ENCODE measurements around the gene MYB. TPM values are rescaled to one million over a fixed set of nuclear protein-coding genes. Genes with fewer than 3 reads are reported as not detected.
"Not testable (repeated sequence)": the region's sequence is repeated elsewhere in the genome, so short reads cannot be mapped to it uniquely, and the experiment has no call there.

The MYB gene
- total and polyA plus RNA-seq, 2 of the 8 experiments (the other 6 are each of a cell fraction or from before 2014, with no cell fraction given), result 4.0 to 7.6 TPM

DNA sequence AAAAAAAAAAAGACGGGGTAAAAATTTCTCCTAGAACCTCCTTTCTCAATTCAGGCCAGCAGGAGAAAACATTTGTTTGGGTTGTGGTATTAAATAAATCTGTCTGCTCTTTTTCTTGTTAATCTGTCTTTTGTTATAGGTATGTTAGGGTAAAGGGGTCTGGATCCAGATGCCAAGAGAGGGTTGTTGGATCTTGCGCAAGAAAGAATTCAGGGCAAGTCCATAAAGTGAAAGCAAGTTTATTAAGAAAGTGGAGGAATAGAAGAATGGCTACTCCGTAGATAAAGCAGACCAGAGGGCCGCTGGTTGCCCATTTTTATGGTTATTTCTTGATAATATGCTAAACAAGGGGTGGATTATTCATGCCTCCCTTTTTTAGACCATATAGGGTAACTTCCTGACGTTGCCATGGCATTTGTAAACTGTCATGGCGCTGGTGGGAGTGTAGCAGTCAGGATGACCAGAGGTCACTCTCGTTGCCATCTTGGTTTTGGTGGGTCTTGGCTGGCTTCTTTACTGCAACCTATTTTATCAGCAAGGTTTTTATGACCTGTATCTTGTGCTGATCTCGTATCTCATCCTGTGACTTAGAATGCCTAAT lies 65.4 kb downstream of the MYB start:
- H4K20me1 ChIP-seq (replicated peaks in 1 of 2; ENCODE audit: control insufficient read depth in 1 of 2, insufficient read depth in 2 of 2, low read length in 2 of 2); H3K23me2 ChIP-seq (ENCODE audit: low read depth, low read length); CTCF ChIA-PET (ENCODE audit: partially characterized antibody); H2BK5ac ChIP-seq (ENCODE audit: low read depth, low read length); H2BK20ac ChIP-seq (ENCODE audit: low read length); H3K23ac ChIP-seq (ENCODE audit: insufficient read length); H3K79me1 ChIP-seq (ENCODE audit: low read depth, low read length); H3K27ac ChIP-seq (ENCODE audit: low read depth, low read length); H3K79me2 ChIP-seq (ENCODE audit: control insufficient read depth in 1 of 2, insufficient read depth in 2 of 2, low read length in 2 of 2); POLR2A ChIA-PET (ENCODE audit: partially characterized antibody); H2AK5ac ChIP-seq (ENCODE audit: low read depth, low read length); H4K91ac ChIP-seq (replicated peaks; ENCODE audit: insufficient read length, low read length); H4K5ac ChIP-seq (ENCODE audit: insufficient read length, low read depth, low read length); H2BK120ac ChIP-seq (replicated peaks; ENCODE audit: low read depth, low read length); DNase-seq (ENCODE audit: low read depth in 1 of 2, low spot score in 2 of 2); H3K4me2 ChIP-seq (ENCODE audit: insufficient read depth in 1 of 2, low read depth in 2 of 2, low read length in 2 of 2); H3K14ac ChIP-seq (ENCODE audit: insufficient read length); H3K27me3 ChIP-seq (replicated peaks in 1 of 4; ENCODE audit: control insufficient read depth in 3 of 4, extremely low read depth in 1 of 4, insufficient read depth in 3 of 4, low read length in 3 of 4); H3K4ac ChIP-seq (replicated peaks; ENCODE audit: insufficient read length, low read depth, low read length); H2BK12ac ChIP-seq (ENCODE audit: low read depth, low read length); H4K8ac ChIP-seq (ENCODE audit: extremely low read depth, insufficient read depth, low read length); H3K18ac ChIP-seq (ENCODE audit: extremely low read depth, low read length); H3K9ac ChIP-seq (replicated peaks in 1 of 4; ENCODE audit: extremely low read depth in 1 of 4, low read depth in 3 of 4, low read length in 3 of 4); H3K4me3 ChIP-seq (ENCODE audit: extremely low read depth in 1 of 4, insufficient read depth in 2 of 4, low read depth in 3 of 4, low read length in 4 of 4); H2BK15ac ChIP-seq (ENCODE audit: low read length); H3K36me3 ChIP-seq (ENCODE audit: control insufficient read depth in 2 of 4, insufficient read depth in 4 of 4, low read length in 3 of 4); H2AFZ ChIP-seq (ENCODE audit: low read length); FAIRE-seq; H3K56ac ChIP-seq (replicated peaks; ENCODE audit: insufficient read length, low read depth, low read length); H3K9me3 ChIP-seq (ENCODE audit: insufficient read depth in 2 of 2, low read depth in 1 of 2, low read length in 1 of 2): not testable (repeated sequence)
- H3K4me1 ChIP-seq (replicated peaks in 1 of 4; ENCODE audit: control insufficient read depth in 3 of 4, insufficient read depth in 4 of 4, low read length in 3 of 4), result peaks cover 0 to 21% (median 20%) of the 10 kb centered on the region in 4 experiments; a peak in 5 of 7 replicates
- WGBS, 2 experiments (ENCODE audit: extremely low coverage in 1 of 2, insufficient coverage in 1 of 2, insufficient read length in 1 of 2, insufficient replicate concordance in 2 of 2, low coverage in 1 of 2, low lambda C conversion rate in 2 of 2, missing lambda C conversion rate in 1 of 2), result 92% methylated on average over 7 of the region's 8 CpGs; no CpG with 5 or more reads in 1 of the 2 experiments

Measured in H1 (cell line).